T-helper 2 cell treated with Interferon-gamma antibody and Interleukin-4, amounts not matched to agents 5 μg/mL and 100 μg/mL, for 36 hours (primary cell): ENCODE results near the gene AHSG.
A peak's percentile ranks its signal among the peaks of the same experiment; 100 is the strongest.
"Not testable (repeated sequence)": the region's sequence is repeated elsewhere in the genome, so short reads cannot be mapped to it uniquely, and the experiment has no call there.

Experiments used
- DNase-seq: peaks from one replicate; pipeline ENCODE4 v3.0.0; 2021; ENCODE audit warnings: low spot score
- H3K27ac Mint-ChIP-seq: one replicate; pipeline ENCODE4 v1.8.0; 2021; ENCODE audit warnings: mild to moderate bottlenecking, mixed read lengths
- H3K27me3 Mint-ChIP-seq: one replicate; pipeline ENCODE4 v1.8.0; 2021; ENCODE audit warnings: low read depth, mixed read lengths
- H3K36me3 Mint-ChIP-seq: one replicate; pipeline ENCODE4 v1.8.0; 2021; ENCODE audit warnings: low read depth, mixed read lengths
- H3K4me1 Mint-ChIP-seq: one replicate; pipeline ENCODE4 v1.8.0; 2021; ENCODE audit warnings: low read depth, mixed read lengths
- H3K4me3 Mint-ChIP-seq: one replicate; pipeline ENCODE4 v1.8.0; 2022; ENCODE audit warnings: mild to moderate bottlenecking, moderate library complexity, mixed read lengths
- H3K9me3 Mint-ChIP-seq: one replicate; pipeline ENCODE4 v1.8.0; 2021; ENCODE audit warnings: mixed read lengths

Gene AHSG, protein sequence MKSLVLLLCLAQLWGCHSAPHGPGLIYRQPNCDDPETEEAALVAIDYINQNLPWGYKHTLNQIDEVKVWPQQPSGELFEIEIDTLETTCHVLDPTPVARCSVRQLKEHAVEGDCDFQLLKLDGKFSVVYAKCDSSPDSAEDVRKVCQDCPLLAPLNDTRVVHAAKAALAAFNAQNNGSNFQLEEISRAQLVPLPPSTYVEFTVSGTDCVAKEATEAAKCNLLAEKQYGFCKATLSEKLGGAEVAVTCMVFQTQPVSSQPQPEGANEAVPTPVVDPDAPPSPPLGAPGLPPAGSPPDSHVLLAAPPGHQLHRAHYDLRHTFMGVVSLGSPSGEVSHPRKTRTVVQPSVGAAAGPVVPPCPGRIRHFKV

DNA sequence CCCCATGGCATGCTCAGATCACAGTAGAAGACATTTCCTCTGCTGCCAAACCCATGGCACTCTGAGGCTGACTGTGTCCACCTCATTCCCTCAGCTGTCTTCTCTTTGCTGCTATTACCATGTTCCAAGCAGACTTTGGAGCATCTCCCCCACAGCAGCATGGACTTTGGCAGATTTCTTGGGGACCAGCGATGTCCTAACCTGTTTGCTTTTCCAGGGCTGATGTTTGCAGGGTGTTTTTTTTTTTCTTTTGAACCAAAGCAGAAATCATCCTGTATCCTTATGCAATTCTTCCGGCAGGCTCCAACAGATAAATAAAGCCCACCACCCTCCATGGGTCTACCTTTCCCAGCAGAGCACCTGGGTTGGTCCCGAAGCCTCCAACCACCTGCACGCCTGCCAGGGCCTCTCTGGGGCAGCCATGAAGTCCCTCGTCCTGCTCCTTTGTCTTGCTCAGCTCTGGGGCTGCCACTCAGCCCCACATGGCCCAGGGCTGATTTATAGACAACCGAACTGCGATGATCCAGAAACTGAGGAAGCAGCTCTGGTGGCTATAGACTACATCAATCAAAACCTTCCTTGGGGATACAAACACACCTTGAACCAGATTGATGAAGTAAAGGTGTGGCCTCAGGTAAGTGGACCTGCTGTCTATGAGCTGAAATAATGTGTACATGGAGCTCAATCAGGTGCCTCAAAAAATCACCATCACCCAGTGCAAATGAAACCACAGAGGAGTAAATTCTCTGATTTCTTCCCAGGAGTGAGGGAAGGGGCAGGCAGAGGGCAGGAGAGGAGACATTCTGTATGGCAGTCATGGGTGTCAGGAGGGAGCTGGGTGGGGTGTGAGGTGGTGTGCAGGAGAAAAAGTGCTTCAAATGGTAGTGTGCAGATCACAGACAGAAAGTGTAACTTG is at the start of gene AHSG:
TSS of gene AHSG (plus strand) at position 340 of the 916 bp plus-strand sequence. CDS start at position 422, 82 bp downstream.
- Mint-ChIP-seq H3K27me3 (peaks cover 28% of the 10 kb centered on the region), H3K36me3 (no peaks in the 10 kb centered on the region), H3K4me1 (peaks cover 15% of the 10 kb centered on the region), H3K4me3 (no peak within 1 kb of the TSS), H3K9me3 (no peaks in the 10 kb centered on the region), H3K27ac (no peak within 1 kb of the TSS)
- DNase-seq, result no peak

DNA sequence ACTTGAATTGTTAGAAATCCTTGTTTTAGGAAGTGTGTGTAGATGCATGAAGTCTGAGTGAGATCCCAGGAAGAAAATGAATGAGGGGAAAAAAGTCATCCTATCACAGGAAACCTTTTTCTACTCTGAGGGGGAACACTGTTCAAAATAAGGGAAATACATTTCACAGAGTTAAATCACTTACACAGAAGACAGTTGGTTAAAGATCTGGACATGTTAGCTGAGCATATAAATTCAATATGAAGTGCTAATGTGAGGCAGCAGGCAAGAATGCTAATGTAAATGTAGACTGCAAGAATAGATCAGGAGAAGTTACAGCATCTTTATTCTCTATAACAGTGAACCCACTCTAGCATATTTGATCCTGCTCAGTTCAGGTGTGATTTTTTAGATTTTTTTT is 48.3 kb upstream of the AHSG start:
- H3K4me1 Mint-ChIP-seq, result peaks cover 32% of the 10 kb centered on the region
- H3K4me3 Mint-ChIP-seq, result no peak overlapping the region
- H3K27me3 Mint-ChIP-seq, result no peaks in the 10 kb centered on the region
- DNase-seq, result no peak
- no peaks in the 10 kb centered on the region for H3K9me3 Mint-ChIP-seq
- H3K36me3 Mint-ChIP-seq, result peaks cover 11% of the 10 kb centered on the region
- H3K27ac Mint-ChIP-seq, result no peak overlapping the region

DNA sequence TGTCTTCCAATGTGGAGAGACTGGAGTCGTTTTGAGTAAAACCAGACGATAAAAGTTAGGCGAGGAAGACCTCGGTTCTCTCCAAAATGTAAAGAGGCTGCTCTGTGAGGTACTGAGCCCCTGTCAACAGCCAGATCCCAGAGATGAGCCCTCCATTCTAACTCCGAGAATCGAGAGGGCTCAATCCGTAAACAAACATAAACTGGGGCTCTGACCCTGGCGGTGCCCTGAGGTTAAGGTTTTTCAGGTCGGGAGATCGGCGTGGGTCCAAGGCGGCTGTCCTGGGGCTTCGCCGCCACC is 46.1 kb upstream of the AHSG start:
- peaks cover 38% of the 10 kb centered on the region for H3K4me1 Mint-ChIP-seq
- H3K4me3 Mint-ChIP-seq, result peak overlapping the region; percentile 88
- DNase-seq, result no peak
- peak overlapping the region; percentile 87 for H3K27ac Mint-ChIP-seq
- peaks cover 19% of the 10 kb centered on the region for H3K36me3 Mint-ChIP-seq
- H3K27me3 Mint-ChIP-seq, result no peaks in the 10 kb centered on the region
- no peaks in the 10 kb centered on the region for H3K9me3 Mint-ChIP-seq

DNA sequence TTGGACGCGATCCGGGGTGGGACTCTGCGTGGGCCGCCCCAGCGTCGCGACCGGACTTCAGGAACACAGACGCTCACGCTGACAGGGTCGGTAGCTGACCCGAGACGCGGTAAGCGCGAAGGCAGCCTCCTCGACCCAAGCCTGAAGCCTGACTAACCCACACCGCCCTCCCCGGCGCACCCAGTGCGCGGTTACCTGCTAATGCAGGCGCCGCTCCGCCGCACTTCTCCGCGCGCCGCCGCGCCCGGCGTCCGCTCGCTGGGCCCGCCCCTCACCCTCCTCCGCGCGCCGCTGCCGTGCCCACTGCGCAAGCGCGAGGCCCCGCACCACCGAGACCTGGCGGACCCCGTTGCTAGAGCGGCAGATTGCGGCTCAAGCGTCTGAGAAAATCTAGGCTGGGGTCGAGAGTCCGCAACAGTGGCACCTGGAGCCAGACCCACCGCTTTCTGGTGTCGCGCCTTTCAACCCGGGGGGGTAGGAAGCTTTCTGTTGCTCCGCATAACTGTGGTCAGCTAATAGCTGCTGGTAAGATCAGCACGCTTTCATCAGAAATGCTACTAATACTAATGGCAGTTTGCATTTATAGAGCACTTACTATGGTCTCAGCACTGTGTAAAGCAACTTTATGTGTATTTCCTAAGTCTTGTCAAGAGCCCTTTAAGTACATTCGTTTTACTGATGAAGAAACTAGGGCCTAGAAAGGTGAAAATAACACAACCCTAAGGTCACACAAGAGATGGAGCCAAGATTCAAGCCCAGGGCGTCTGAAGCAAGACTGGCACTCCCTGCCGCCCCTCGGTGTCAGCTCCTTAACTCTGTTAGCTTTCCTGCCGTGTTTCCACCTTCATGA is 45.6 kb upstream of the AHSG start, which contains the start of gene TBCCD1:
TSS of gene TBCCD1 (minus strand) at position 268 of the 850 bp plus-strand sequence. CDS start 3,010 bp downstream, outside the sequence.
- Mint-ChIP-seq H3K4me1 (peaks cover 42% of the 10 kb centered on the region), H3K36me3 (peaks cover 21% of the 10 kb centered on the region), H3K27ac (peak within 1 kb of the TSS; percentile 87), H3K27me3 (no peaks in the 10 kb centered on the region), H3K4me3 (peak within 1 kb of the TSS; percentile 88), H3K9me3 (no peaks in the 10 kb centered on the region)
- DNase-seq, result peak; percentile 96

DNA sequence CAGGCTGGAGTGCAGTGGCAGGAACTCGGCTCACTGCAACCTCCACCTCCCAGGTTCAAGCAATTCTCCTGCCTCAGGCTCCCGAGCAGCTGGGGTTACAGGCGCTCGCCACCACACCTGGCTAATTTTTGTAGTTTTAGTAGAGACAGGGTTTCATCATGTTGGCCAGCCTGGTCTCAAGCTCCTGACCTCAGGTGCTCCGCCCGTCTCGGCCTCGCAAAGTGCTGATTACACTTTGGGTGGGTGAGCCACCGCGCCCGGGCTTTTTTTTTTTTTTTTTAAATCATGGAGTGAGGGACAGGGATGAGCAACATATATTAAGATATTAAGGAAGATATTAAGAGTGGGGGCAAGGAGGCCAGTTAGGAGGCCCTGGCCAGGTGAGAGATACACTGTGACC is 43.5 kb upstream of the AHSG start:
- H3K4me1 Mint-ChIP-seq, result peaks cover 45% of the 10 kb centered on the region
- H3K4me3 Mint-ChIP-seq, result peak overlapping the region; percentile 99
- peak overlapping the region; percentile 100 for H3K27ac Mint-ChIP-seq
- not testable (repeated sequence) for H3K27me3 Mint-ChIP-seq, DNase-seq, H3K9me3 Mint-ChIP-seq
- peaks cover 26% of the 10 kb centered on the region for H3K36me3 Mint-ChIP-seq

DNA sequence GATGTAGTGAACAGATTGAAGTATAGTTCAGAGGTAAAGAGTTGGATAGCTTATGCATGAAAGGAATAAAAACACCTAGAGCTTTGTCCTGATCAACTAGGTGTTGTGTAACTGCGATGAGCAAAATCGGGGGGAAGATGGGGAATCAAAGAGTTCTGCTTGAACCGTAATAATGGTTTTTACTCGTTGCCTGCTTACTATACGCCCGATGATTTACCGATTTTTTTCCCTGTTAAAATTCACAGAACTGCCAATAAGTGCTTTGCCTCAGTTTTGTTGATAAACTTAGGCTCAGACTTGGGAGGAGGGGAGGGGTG is 43.1 kb upstream of the AHSG start:
- Mint-ChIP-seq H3K36me3 (peaks cover 28% of the 10 kb centered on the region), H3K9me3 (no peaks in the 10 kb centered on the region), H3K4me3 (peak overlapping the region; percentile 99), H3K27ac (peak overlapping the region; percentile 100), H3K4me1 (peaks cover 44% of the 10 kb centered on the region), H3K27me3 (no peaks in the 10 kb centered on the region)
- DNase-seq, result no peak

DNA sequence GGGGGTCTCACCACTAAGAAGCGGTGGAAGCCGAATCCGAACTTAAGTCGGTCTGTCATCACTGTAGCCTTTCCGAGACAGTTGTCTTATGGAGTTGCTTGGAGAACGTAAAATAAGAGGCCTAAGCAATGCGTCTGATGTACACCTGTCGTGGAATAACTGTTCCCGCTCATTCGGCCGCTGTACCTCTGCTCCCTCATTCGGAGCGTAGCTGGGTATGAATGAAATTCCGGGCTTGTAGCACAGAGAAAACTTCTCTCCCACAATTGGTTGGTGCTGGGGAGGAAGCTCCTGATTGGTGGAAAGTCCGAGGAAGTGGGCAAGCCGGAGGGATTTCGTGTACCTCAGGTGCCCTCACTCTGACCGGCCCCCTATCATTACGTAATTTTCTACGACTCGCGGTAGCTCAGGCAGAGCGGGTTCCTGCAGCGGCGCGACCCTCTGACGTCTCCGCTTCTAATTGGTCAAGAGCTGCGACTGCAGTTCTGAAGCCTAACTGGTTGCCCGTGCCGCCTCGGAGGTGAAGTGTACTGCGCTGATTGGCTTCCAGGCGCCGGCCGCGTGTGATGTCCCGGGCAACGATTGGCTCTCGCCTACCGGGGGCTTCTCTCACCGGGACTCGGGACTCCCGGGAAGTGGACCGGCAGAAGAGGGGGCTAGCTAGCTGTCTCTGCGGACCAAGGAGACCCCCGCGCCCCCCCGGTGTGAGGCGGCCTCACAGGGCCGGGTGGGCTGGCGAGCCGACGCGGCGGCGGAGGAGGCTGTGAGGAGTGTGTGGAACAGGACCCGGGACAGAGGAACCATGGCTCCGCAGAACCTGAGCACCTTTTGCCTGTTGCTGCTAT is 42.5 kb upstream of the AHSG start, which contains the start of gene DNAJB11:
TSS of gene DNAJB11 (plus strand) at position 625 of the 845 bp plus-strand sequence. CDS start at position 803, 178 bp downstream.
- DNase-seq, result peak; percentile 99
- Mint-ChIP-seq H3K4me1 (peaks cover 45% of the 10 kb centered on the region), H3K27me3 (no peaks in the 10 kb centered on the region), H3K4me3 (peak within 1 kb of the TSS; percentile 99), H3K36me3 (peaks cover 30% of the 10 kb centered on the region), H3K9me3 (no peaks in the 10 kb centered on the region), H3K27ac (peak within 1 kb of the TSS; percentile 100)

DNA sequence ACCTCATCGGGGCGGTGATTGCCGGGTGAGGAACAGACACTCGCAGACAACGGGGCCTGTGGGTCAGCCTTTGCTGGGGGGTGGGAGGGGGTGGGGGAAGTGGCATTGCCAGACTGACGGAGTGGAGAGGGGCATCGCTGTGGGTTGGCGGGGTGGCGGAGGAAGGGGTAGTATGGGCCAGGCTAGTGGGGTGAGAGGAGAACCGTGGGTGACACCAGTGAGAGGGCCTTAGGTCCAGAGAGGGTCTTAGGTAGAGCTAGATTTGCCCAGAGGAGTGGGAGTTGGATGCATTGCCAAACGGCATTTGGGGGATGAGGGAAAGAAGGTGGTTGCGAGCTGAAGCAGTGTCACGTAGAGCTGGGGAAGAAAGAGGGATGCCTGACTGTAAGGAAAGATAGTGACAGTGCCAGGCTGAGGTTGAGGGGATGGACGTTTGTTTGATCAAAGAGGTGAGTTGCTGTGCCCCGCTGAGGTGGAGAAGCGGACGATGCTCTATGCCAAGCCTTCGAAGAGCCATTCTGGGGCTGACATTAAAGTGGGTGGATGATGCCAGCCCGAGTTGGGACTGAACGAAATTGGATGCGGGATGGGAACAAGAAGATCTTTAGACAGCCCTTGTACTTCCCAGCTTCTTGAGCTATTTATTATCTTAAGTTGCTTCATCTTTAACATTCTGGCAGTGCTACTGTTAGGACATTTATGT is 41.8 kb upstream of the AHSG start:
- H3K4me3 Mint-ChIP-seq, result peak overlapping the region; percentile 99
- DNase-seq, result no peak
- H3K27ac Mint-ChIP-seq, result peak overlapping the region; percentile 100
- no peaks in the 10 kb centered on the region for H3K9me3 Mint-ChIP-seq
- H3K36me3 Mint-ChIP-seq, result peaks cover 35% of the 10 kb centered on the region
- H3K27me3 Mint-ChIP-seq, result no peaks in the 10 kb centered on the region
- H3K4me1 Mint-ChIP-seq, result peaks cover 42% of the 10 kb centered on the region

DNA sequence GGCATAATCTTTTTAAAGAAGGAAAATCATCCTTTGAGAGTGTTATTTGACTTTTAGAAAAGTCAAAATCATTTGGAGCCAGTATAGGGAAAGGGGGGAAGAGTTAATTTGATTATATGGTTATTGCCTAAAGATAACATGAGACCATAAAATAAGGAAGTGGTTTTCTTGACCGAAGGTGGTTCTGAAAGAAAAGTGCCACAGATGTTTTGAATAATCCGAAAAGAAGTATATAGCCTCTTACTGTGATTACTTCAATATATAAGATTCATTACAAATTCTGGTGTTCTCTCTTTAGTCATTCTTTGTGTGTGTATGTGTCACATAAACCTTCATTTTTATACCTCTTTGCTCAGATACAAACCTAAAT is 41.2 kb upstream of the AHSG start:
- no peak for DNase-seq
- no peaks in the 10 kb centered on the region for H3K27me3 Mint-ChIP-seq
- peaks cover 40% of the 10 kb centered on the region for H3K36me3 Mint-ChIP-seq
- peak overlapping the region; percentile 100 for H3K27ac Mint-ChIP-seq
- no peaks in the 10 kb centered on the region for H3K9me3 Mint-ChIP-seq
- H3K4me1 Mint-ChIP-seq, result peaks cover 37% of the 10 kb centered on the region
- peak overlapping the region; percentile 99 for H3K4me3 Mint-ChIP-seq

DNA sequence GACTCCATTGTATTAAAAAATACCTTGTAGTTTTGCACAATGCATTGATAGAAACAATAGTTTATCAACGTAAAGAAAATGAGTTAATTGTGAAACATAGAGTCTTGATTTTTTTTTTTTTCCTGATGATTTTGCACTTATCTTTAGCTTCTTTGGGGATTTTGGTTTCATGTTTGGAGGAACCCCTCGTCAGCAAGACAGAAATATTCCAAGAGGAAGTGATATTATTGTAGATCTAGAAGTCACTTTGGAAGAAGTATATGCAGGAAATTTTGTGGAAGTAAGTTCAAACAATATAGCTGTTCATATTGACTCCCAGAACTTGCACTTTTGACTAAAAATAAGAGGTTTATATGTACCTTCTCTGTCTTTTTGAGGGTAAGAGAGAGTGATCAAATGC is 35.3 kb upstream of the AHSG start:
- no peak overlapping the region for H3K4me3 Mint-ChIP-seq
- H3K27ac Mint-ChIP-seq, result no peak overlapping the region
- DNase-seq, result no peak
- peaks cover 66% of the 10 kb centered on the region for H3K36me3 Mint-ChIP-seq
- no peaks in the 10 kb centered on the region for H3K27me3 Mint-ChIP-seq
- peaks cover 13% of the 10 kb centered on the region for H3K4me1 Mint-ChIP-seq
- H3K9me3 Mint-ChIP-seq, result no peaks in the 10 kb centered on the region

DNA sequence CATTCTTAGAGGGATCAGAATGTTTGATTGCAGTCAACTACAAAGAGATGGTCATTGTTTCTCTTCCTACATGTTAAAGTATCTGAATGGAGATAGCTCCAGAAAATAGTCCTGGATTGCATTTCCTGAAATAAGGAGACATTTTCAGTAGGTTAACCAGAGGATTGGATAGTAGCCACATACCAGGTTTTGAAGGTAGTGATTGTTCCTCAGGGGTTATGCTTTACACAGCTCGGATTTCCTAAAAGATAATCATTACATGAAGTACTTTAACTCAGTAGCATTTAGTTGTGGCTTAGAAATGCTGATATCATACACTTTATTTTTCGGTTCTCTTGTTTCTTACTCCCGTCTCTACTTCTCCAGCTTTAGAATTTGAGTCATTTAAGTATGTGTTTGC is 32.1 kb upstream of the AHSG start:
- Mint-ChIP-seq H3K27me3 (no peaks in the 10 kb centered on the region), H3K9me3 (no peaks in the 10 kb centered on the region), H3K4me1 (peaks cover 5% of the 10 kb centered on the region), H3K27ac (no peak overlapping the region), H3K4me3 (no peak overlapping the region), H3K36me3 (peaks cover 76% of the 10 kb centered on the region)
- DNase-seq, result no peak

DNA sequence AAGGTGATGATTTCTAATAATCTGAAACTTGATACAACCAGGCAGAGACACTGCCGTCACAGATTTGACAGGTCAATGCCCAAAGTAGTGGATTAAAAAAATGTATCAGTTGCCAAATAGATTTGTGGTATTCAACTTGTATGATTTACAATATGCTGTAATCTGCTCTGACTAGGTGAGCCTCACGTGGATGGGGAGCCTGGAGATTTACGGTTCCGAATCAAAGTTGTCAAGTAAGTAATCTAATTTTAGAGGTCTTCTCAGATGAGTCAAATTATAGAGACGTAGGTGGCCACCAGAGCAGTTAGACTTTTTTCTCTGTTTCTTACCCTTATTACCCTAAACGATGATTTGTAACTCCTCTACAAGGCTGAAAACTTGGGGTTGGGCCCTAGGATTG is 30.3 kb upstream of the AHSG start:
- no peaks in the 10 kb centered on the region for H3K27me3 Mint-ChIP-seq
- no peak for DNase-seq
- no peak overlapping the region for H3K27ac Mint-ChIP-seq
- H3K36me3 Mint-ChIP-seq, result peaks cover 68% of the 10 kb centered on the region
- H3K4me1 Mint-ChIP-seq, result peaks cover 5% of the 10 kb centered on the region
- H3K4me3 Mint-ChIP-seq, result no peak overlapping the region
- no peaks in the 10 kb centered on the region for H3K9me3 Mint-ChIP-seq
